T-cell (primary cell): ENCODE data around the gene RNF145. TPM values are rescaled to one million over a fixed set of nuclear protein-coding genes. Genes with fewer than 3 reads are reported as not detected.

Source experiments
- ATAC-seq, 4 experiments: fragments of 200-7000 bp in 3 of 4; fragments of 150-1000 bp in 1 of 4; cut with Tn5 transposase; replicated peaks in 1 of 4; 1 replicate in 3 of 4; 2 replicates in 1 of 4; pipeline ENCODE4 v1.10.0; 2021; ENCODE audit warnings: moderate library complexity in 3 of 4, mild to moderate bottlenecking in 2 of 4, moderate number of reproducible peaks in 1 of 4
- CTCF ChIA-PET, 2 donors: fragments of 300-600 bp; sonication (Branson Sonifier 250); formaldehyde crosslinking; loops; one replicate each; lab custom pipeline; 2022; ENCODE audit warnings: antibody characterized with exemption in 2 of 2; lab: Charles Lee
- POLR2A ChIA-PET, 2 donors: fragments of 300-600 bp; sonication (Branson Sonifier 250); formaldehyde crosslinking; loops; one replicate each; lab custom pipeline; 2022; ENCODE audit warnings: antibody characterized with exemption in 2 of 2; lab: Charles Lee
- DNase-seq, 35 experiments: peaks; one replicate each; pipeline versions ENCODE4 v3.0.0 to v3.0.0-alpha.2; 2013 to 2023
- H3K27ac ChIP-seq: one replicate; pipeline ENCODE4 v1.5.1; 2013; ENCODE audit warnings: low read length
- H3K27me3 ChIP-seq, 2 experiments: replicated peaks in 1 of 2; 1 replicate in 1 of 2; 2 replicates in 1 of 2; pipeline versions ENCODE4 v1.6.1 to v1.7.0; 2013; ENCODE audit warnings: low read length in 1 of 2, mixed read lengths in 1 of 2; ENCODE audit not compliant: control insufficient read depth in 2 of 2, insufficient read depth in 2 of 2; ENCODE audit errors: extremely low read depth in 1 of 2
- H3K36me3 ChIP-seq, 2 donors: 1 replicate in 1 of 2; 2 replicates in 1 of 2; pipeline versions ENCODE4 v1.6.1 to v1.7.0; 2013; ENCODE audit warnings: low read length in 1 of 2; ENCODE audit not compliant: control insufficient read depth in 2 of 2, insufficient read depth in 1 of 2; ENCODE audit errors: extremely low read depth in 1 of 2
- H3K4me1 ChIP-seq, 2 experiments: 1 replicate in 1 of 2; 2 replicates in 1 of 2; pipeline versions ENCODE4 v1.6.1 to v1.7.0; 2013; ENCODE audit warnings: low read length in 2 of 2, mixed read lengths in 1 of 2; ENCODE audit not compliant: insufficient read depth in 2 of 2, control insufficient read depth in 1 of 2; ENCODE audit errors: extremely low read depth in 1 of 2
- H3K4me3 ChIP-seq, 2 donors: 1 replicate in 1 of 2; 2 replicates in 1 of 2; pipeline versions ENCODE4 v1.5.1 to v1.7.0; 2013; ENCODE audit warnings: mild to moderate bottlenecking in 2 of 2, low read length in 1 of 2, moderate library complexity in 1 of 2; ENCODE audit not compliant: control insufficient read depth in 1 of 2; ENCODE audit errors: extremely low read depth in 1 of 2
- H3K9me3 ChIP-seq: 2 replicates; pipeline ENCODE4 v1.7.0; 2013
- H3K27ac Mint-ChIP-seq, 2 donors: one replicate each; pipeline ENCODE4 v1.8.0; 2020 to 2021; ENCODE audit warnings: mild to moderate bottlenecking in 2 of 2, mixed read lengths in 2 of 2
- H3K27me3 Mint-ChIP-seq, 2 donors: one replicate each; pipeline ENCODE4 v1.8.0; 2021 to 2022; ENCODE audit warnings: mixed read lengths in 2 of 2
- H3K36me3 Mint-ChIP-seq: one replicate; pipeline ENCODE4 v1.8.0; 2021; ENCODE audit warnings: mixed read lengths
- H3K4me1 Mint-ChIP-seq, 3 donors: one replicate each; pipeline ENCODE4 v1.8.0; 2020 to 2022; ENCODE audit warnings: mixed read lengths in 3 of 3, mild to moderate bottlenecking in 1 of 3
- H3K4me3 Mint-ChIP-seq, 3 donors: one replicate each; pipeline ENCODE4 v1.8.0; 2020 to 2022; ENCODE audit warnings: mild to moderate bottlenecking in 3 of 3, mixed read lengths in 3 of 3, moderate library complexity in 3 of 3
- H3K9me3 Mint-ChIP-seq, 3 donors: one replicate each; pipeline ENCODE4 v1.8.0; 2020 to 2022; ENCODE audit warnings: mixed read lengths in 3 of 3
- WGBS: methylation state at CpG from one replicate; pipeline ENCODE4 v1.1.5; 2013; ENCODE audit warnings: missing lambda C conversion rate; ENCODE audit not compliant: insufficient coverage; 5-methylcytosine and 5-hydroxymethylcytosine counted together
- total RNA-seq, 35 experiments: library from RNA in 6 of 35; stranded (reverse) in 6 of 35; fragments of 120-200 nt in 1 of 35; gene quantifications; one replicate each; pipeline versions ENCODE4 v1.2.1 to v1.2.4 and lab custom pipeline; 2013 to 2026

RNF145 gene
- total RNA-seq, 5 donors from 2014 or later (not counting 1 experiment from before 2014, with no cell fraction given), result 54.0 to 62.8 (median 60.1) TPM

- no peaks in the 10 kb centered on the region for H3K27me3 Mint-ChIP-seq
- H3K27ac Mint-ChIP-seq, result peak overlapping the region in 1 of 2 donors; percentile 72
- peaks cover 3 to 9% of the 10 kb centered on the region in 2 experiments for H3K4me1 ChIP-seq
- no peaks in the 10 kb centered on the region for H3K9me3 Mint-ChIP-seq
- H3K4me1 Mint-ChIP-seq, result peaks cover 52 to 68% (median 64%) of the 10 kb centered on the region in 3 donors
- H3K36me3 Mint-ChIP-seq, result peaks cover 31% of the 10 kb centered on the region
- no peaks in the 10 kb centered on the region for H3K27me3 ChIP-seq
- DNase-seq (no peak), ATAC-seq (no peak)
- H3K4me3 ChIP-seq, result no peak overlapping the region
- WGBS, result 0% methylated on average over 1 of the region's 10 CpGs
- no peak overlapping the region for H3K27ac ChIP-seq
- peaks cover 0 to 30% of the 10 kb centered on the region in 2 donors for H3K36me3 ChIP-seq
- CTCF ChIA-PET, result no interaction called here
- H3K4me3 Mint-ChIP-seq, result no peak overlapping the region
- H3K9me3 ChIP-seq, result no peaks in the 10 kb centered on the region
- POLR2A ChIA-PET, result no interaction called here
Measured at GRCh38 chr5:159185773-159186172, 23.6 kb downstream of the RNF145 start.

DNA sequence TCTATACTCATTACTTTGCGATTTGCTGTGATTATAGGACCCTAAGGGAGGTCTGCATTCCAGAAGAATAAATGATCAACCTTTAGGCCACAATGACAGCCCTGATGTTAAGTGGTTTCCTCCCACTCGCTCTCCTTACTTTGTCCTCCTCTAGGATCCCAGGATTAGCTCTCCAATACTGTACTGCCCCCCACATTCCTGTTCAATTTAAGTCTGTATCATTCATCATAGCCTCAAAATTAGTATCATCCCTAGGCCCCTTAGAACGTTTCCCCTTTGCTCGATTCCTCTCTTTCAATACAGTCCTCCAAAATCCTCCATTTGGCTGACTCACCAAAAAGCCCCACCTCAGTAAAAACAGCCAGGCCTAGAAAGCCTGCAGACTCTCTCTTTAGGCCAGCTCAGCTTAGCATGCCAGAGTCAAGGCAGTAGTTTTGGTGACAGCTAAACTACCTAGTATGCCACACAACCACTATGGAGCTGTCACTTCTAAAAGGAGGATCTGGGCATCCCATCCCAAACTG lies 24.4 kb downstream of the RNF145 start:
- ChIA-PET CTCF (interaction anchor here in 1 of 2 donors (0.6 to 1.2 kb wide), 2 partner anchors 11 to 28 kb away, joined by 3 read pairs; no protein-coding TSS in a partner anchor), POLR2A (interaction anchor here in 1 of 2 donors (0.5 kb wide), 1 partner anchor 1263 kb away, joined by 3 read pairs; no protein-coding TSS in a partner anchor)
- no peak overlapping the region for H3K4me3 Mint-ChIP-seq
- DNase-seq (peak in 1 of 35 experiments; percentile 25), ATAC-seq (peak in 3 of 4 experiments; percentile 29 to 60 (median 34))
- H3K27me3 Mint-ChIP-seq, result no peaks in the 10 kb centered on the region
- H3K4me1 Mint-ChIP-seq, result peaks cover 58 to 71% (median 68%) of the 10 kb centered on the region in 3 donors
- peak overlapping the region; percentile 72 to 76 for H3K27ac Mint-ChIP-seq
- H3K27ac ChIP-seq, result no peak overlapping the region
- H3K36me3 ChIP-seq, result peaks cover 0 to 28% of the 10 kb centered on the region in 2 donors
- H3K4me1 ChIP-seq, result peaks cover 10 to 11% of the 10 kb centered on the region in 2 experiments
- peaks cover 28% of the 10 kb centered on the region for H3K36me3 Mint-ChIP-seq
- H3K27me3 ChIP-seq, result no peaks in the 10 kb centered on the region
- no peaks in the 10 kb centered on the region for H3K9me3 ChIP-seq
- no peak overlapping the region for H3K4me3 ChIP-seq
- H3K9me3 Mint-ChIP-seq, result no peaks in the 10 kb centered on the region
- 54% methylated on average over 2 of the region's 4 CpGs for WGBS

DNA sequence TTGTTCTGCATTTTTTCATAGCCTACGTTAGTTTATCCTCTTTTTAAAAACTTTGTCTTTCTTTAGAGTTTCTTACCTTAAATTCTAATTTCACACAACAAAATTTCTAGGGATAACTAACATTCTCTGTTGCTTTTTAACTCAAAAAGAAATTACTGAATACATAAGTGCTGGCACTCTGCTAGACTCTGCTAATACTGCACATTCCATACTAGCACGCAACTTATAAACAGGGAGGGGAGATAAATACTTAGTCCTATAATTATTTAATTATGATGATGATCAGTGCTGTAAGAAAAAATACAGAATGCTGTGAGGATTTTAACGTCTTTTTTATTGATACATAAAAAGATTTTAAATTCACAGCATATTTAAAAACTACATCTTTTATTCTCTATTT lies 25.1 kb downstream of the RNF145 start:
- Mint-ChIP-seq H3K4me3 (no peak overlapping the region), H3K9me3 (no peaks in the 10 kb centered on the region), H3K4me1 (peaks cover 61 to 71% (median 69%) of the 10 kb centered on the region in 3 donors), H3K27ac (peak overlapping the region; percentile 53 to 83), H3K36me3 (peaks cover 25% of the 10 kb centered on the region), H3K27me3 (no peaks in the 10 kb centered on the region)
- H3K36me3 ChIP-seq, result peaks cover 0 to 21% of the 10 kb centered on the region in 2 donors
- H3K27ac ChIP-seq, result no peak overlapping the region
- DNase-seq (no peak), ATAC-seq (no peak)
- H3K4me1 ChIP-seq, result peaks cover 10 to 12% of the 10 kb centered on the region in 2 experiments
- H3K9me3 ChIP-seq, result no peaks in the 10 kb centered on the region
- ChIA-PET CTCF (interaction anchor here in 1 of 2 donors (1.2 kb wide), 1 partner anchor 27 kb away, joined by 3 read pairs; no protein-coding TSS in a partner anchor), POLR2A (interaction anchor here in 1 of 2 donors (0.6 kb wide), 1 partner anchor 13 kb away, joined by 3 read pairs; no protein-coding TSS in a partner anchor)
- no peaks in the 10 kb centered on the region for H3K27me3 ChIP-seq
- WGBS, result 100% methylated on average over 1 of the region's 3 CpGs
- H3K4me3 ChIP-seq, result no peak overlapping the region

- H3K4me1 Mint-ChIP-seq, result peaks cover 64 to 75% (median 74%) of the 10 kb centered on the region in 3 donors
- no peaks in the 10 kb centered on the region for H3K9me3 Mint-ChIP-seq
- no peak overlapping the region for H3K4me3 Mint-ChIP-seq
- no peak for DNase-seq
- peaks cover 27% of the 10 kb centered on the region for H3K36me3 Mint-ChIP-seq
- Histone ChIP-seq H3K9me3 (no peaks in the 10 kb centered on the region), H3K36me3 (peaks cover 0 to 20% of the 10 kb centered on the region in 2 donors), H3K4me3 (no peak overlapping the region), H3K27ac (no peak overlapping the region), H3K4me1 (peaks cover 10 to 12% of the 10 kb centered on the region in 2 experiments), H3K27me3 (no peaks in the 10 kb centered on the region)
- WGBS, result no CpG with 5 or more reads among the region's 1 CpG
- ATAC-seq, result no peak
- ChIA-PET POLR2A (no interaction called here), CTCF (no interaction called here)
- peak overlapping the region; percentile 26 to 30 for H3K27ac Mint-ChIP-seq
- no peaks in the 10 kb centered on the region for H3K27me3 Mint-ChIP-seq
Measured at GRCh38 chr5:159183247-159183646, 26.1 kb downstream of the RNF145 start.

GRCh38 chr5:159182691-159183090 lies 26.7 kb downstream of the RNF145 start:
- H3K4me1 ChIP-seq, result peaks cover 10 to 12% of the 10 kb centered on the region in 2 experiments
- CTCF ChIA-PET, result no interaction called here
- H3K27me3 Mint-ChIP-seq, result no peaks in the 10 kb centered on the region
- POLR2A ChIA-PET, result interaction anchor here in 1 of 2 donors (1.0 kb wide), 1 partner anchor 15 kb away, joined by 3 read pairs; no protein-coding TSS in a partner anchor
- H3K9me3 ChIP-seq, result no peaks in the 10 kb centered on the region
- peak overlapping the region; percentile 30 to 70 for H3K27ac Mint-ChIP-seq
- H3K36me3 Mint-ChIP-seq, result peaks cover 25% of the 10 kb centered on the region
- H3K4me1 Mint-ChIP-seq, result peaks cover 64 to 73% (median 72%) of the 10 kb centered on the region in 3 donors
- peaks cover 0 to 20% of the 10 kb centered on the region in 2 donors for H3K36me3 ChIP-seq
- no peak overlapping the region for H3K4me3 ChIP-seq
- no peak overlapping the region for H3K4me3 Mint-ChIP-seq
- H3K27me3 ChIP-seq, result no peaks in the 10 kb centered on the region
- no CpG with 5 or more reads among the region's 1 CpG for WGBS
- DNase-seq (no peak), ATAC-seq (no peak)
- no peak overlapping the region for H3K27ac ChIP-seq
- no peaks in the 10 kb centered on the region for H3K9me3 Mint-ChIP-seq

DNA sequence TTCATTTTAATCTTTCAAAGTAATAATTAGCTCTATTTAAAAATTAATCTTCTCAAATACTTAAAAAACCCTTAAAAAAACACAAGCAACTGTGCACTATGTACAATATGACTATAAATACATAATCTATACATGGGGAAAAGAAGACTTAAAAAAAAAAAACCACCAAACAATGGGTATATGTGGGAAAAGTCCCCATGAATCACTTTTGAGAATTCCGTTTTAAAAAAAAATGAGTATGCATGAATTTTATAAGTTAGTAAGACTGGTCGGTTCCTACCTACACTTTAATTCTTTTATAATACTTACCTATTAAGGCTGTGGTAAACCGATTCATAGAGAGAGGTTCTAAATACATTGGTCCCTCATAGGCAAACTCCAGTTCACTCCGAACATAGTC lies 27.7 kb downstream of the RNF145 start:
- ChIA-PET POLR2A (interaction anchor here (0.6 to 0.7 kb wide), 4 partner anchors 9 to 369 kb away, joined by 3 to 5 read pairs (median 4); no protein-coding TSS in a partner anchor), CTCF (interaction anchor here (0.6 kb wide), 3 partner anchors 82 to 1821 kb away, joined by 4 to 6 read pairs (median 4); no protein-coding TSS in a partner anchor)
- Mint-ChIP-seq H3K9me3 (no peaks in the 10 kb centered on the region), H3K36me3 (peaks cover 31% of the 10 kb centered on the region), H3K4me1 (peaks cover 73 to 81% (median 80%) of the 10 kb centered on the region in 3 donors), H3K27ac (peak overlapping the region; percentile 22 to 67), H3K4me3 (no peak overlapping the region), H3K27me3 (no peaks in the 10 kb centered on the region)
- Histone ChIP-seq H3K27ac (no peak overlapping the region), H3K4me3 (no peak overlapping the region), H3K4me1 (peaks cover 10 to 15% of the 10 kb centered on the region in 2 experiments), H3K36me3 (peaks cover 0 to 20% of the 10 kb centered on the region in 2 donors), H3K9me3 (no peaks in the 10 kb centered on the region), H3K27me3 (no peaks in the 10 kb centered on the region)
- no CpG with 5 or more reads among the region's 4 CpGs for WGBS
- DNase-seq (no peak), ATAC-seq (no peak)
